ENCODE results near the gene CAB39L.

- TF ChIP-seq EZH2 (IDR thresholded peaks at IDR 0.05; ENCODE audit: insufficient read depth, low read length) (no peak), CTCF (IDR thresholded peaks at IDR 0.05; ENCODE audit: insufficient read depth, low read depth, low read length) (no peak)
Measured at GRCh38 chr13:49341941-49342340, 101.9 kb downstream of the CAB39L start.

Measured in astrocyte (in vitro differentiated cells and primary cell).